CD4-positive, alpha-beta T cell treated with Interleukin-6 at 100 ng/mL for 8 hours (primary cell): ENCODE results near the gene ZNF26.
A peak's percentile ranks its signal among the peaks of the same experiment; 100 is the strongest.
"Not testable (repeated sequence)": the region's sequence is repeated elsewhere in the genome, so short reads cannot be mapped to it uniquely, and the experiment has no call there.

Experiments
- DNase-seq: peaks from one replicate; pipeline ENCODE4 v3.0.0-alpha.2; 2020; ENCODE audit warnings: mixed read lengths, low spot score

The ZNF26 gene, protein sequence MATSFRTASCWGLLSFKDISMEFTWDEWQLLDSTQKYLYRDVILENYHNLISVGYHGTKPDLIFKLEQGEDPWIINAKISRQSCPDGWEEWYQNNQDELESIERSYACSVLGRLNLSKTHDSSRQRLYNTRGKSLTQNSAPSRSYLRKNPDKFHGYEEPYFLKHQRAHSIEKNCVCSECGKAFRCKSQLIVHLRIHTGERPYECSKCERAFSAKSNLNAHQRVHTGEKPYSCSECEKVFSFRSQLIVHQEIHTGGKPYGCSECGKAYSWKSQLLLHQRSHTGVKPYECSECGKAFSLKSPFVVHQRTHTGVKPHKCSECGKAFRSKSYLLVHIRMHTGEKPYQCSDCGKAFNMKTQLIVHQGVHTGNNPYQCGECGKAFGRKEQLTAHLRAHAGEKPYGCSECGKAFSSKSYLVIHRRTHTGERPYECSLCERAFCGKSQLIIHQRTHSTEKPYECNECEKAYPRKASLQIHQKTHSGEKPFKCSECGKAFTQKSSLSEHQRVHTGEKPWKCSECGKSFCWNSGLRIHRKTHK

DNA sequence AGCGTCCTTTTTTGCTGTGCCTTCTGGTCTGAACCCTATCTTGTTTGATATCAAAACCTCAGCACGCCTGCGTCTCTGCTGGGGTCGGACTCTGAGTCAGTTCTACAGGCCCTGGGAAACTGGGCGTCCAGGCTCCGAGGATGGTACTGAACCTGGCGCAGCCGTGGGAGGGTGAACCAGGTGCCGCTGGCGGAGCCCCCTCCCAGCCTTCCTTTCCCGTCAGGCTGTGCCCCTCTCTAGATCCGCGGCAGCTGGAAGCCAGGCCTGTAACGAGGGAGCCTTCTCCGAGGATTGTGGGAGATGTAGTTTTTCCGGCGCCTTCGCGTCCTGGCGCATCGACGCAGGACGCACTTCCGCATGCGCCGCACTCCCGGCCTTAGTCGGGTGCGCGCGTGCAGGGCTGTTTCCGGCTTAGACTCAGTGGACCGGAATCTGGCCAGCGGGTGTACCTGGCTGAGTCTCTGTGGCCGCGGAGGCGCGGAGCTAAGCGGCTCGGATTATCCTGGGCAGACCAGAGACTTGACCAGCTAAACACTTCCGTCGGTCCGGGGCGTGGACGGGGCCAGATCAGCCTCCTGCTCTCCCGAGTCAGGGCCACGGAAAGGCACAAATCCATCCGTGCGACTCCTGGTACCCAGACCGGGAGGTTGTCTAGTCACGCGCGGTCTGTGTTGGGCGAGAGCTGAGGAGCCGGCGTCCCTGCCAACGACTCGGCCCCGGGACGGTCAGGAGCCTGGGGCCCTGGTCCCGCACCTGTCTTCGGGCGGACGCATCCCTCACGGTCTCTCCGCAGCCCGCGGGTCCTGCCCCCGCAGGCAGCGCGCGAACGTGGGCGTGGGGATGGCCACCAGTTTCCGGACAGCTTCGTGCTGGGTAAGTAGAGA lies at the start of gene ZNF26:
Gene ZNF26 (plus strand): TSS at position 367 of the 884 bp plus-strand sequence. CDS start 474 bp downstream, at position 841.
- peak; percentile 88 for DNase-seq

DNA sequence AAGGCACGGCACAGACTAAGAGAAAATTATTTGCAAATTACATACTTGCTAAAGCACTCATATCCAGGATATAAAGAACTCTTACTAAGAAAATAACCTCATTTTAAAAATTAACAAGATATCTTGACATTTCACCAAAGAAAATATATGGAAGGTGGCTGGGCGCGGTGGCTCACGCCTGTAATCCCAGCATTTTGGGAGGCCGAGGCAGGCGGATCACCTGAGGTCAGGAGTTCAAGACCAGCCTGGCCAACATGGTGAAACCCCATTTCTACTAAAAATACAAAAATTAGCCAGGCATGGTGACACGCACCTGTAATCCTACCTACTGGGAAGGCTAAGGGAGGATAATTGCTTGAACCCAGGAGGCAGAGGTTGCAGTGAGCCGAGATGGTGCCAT lies 49.2 kb upstream of the ZNF26 start:
- not testable (repeated sequence) for DNase-seq

DNA sequence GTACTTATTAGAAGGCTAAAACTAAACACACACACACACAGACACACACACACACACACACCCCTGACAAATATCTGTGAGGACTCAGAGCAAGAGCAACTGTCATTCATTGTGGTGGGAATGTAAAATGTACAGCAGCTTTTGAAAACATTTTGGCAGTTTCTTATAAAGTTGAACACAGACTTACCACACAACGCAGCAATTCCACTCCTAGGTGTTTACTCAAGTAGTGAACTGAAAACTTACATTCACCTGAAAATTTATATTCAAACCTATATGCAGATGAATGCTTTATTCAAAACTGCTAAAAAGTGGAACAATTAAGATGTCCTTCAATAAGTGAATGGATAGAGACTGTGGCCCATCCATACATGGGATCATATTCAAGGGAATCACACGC lies 48.7 kb upstream of the ZNF26 start:
- no peak for DNase-seq

DNA sequence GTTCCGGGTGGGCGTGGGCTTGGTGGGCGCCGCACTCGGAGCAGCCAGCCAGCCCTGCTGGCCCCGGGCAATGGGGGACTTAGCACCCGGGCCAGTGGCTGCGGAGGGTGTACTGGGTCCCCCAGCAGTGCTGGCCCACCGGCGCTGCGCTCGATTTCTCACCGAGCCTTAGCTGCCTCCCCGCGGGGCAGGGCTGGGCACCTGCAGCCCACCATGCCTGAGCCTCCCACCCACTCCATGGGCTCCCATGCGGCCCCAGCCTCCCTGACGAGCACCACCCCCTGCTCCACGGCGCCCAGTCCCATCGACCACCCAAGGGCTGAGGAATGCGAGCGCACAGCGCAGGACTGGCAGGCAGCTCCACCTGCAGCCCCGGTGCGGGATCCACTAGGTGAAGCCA lies 47.4 kb upstream of the ZNF26 start:
- not testable (repeated sequence) for DNase-seq

DNA sequence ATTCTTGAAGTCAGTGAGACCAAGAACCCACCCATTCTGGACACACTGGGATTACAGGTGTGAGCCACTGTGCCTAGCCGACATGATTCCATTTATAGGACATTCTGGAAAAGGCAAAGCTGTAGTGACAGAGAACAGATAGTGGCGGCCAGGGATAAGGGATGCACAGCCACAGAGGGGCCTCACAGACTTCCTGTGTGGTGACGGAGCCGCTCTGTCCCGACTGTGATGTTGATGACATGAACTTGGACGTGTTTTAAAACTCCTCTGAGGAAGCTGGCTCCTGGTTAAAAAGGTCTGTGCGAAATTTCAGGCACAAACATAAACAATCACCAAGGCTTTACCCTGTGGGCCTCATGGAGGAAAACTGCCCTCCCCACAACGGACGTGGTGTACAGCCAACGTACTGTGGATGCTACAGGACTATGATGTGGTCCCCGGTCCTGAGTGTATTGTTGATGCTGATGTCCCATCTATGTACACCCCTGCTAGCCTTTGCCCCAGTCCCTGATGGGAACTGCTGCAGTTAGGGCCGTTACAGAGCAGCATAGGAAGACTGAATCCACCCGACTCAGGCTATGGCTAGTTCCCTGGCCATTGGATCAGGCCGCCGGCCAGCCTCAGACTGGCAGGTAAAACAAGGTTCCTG lies 46.0 kb upstream of the ZNF26 start:
- DNase-seq: no peak

DNA sequence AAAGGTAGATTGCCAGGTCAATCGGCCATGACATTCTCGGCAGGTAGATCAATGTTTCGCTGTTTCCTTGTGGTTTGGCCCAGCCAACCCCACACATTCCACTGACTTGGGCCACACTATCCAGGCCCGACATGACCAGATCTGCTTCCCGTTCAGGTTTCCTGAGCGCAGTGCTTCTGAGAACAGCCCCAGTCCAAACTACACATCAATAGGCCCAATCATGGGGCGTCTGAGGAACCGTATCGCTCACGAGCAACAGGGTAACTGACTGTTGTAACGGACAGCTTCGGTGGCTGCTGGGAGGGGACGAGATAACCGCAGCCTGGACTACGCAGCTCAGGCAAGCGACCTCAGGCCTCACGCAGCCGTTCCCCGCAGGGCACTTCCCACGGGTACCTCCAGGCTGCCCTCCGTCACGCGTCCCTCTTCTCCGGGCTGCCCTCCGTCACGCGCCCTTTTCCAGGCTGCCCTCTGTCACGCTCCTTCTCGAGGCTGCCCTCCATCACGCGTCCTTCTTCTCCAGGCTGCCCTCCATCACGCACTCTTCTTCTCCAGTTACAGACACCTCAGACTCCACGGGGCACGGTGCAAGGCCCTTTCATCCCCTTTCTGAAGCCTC lies 44.7 kb upstream of the ZNF26 start:
- DNase-seq: no peak

DNA sequence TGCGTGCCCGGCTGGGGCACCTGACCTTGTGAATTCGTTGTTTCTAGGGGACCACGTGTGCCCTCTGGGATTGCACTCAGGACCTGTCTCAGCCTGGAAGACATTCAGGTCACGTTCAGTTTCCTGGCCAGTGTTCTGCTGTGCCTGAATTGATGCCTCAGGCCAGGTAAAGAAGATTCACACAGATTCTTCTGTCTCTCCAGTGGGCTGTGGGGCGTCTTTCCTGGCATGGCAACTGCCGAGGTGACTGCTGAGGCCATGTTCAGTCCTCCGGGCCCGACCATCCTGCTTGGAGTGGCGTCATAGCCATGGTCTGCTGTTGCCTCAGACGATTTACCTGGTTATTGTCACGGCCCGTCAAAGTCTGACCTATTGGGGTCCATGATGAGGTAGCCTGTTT lies 43.6 kb upstream of the ZNF26 start:
- no peak for DNase-seq

DNA sequence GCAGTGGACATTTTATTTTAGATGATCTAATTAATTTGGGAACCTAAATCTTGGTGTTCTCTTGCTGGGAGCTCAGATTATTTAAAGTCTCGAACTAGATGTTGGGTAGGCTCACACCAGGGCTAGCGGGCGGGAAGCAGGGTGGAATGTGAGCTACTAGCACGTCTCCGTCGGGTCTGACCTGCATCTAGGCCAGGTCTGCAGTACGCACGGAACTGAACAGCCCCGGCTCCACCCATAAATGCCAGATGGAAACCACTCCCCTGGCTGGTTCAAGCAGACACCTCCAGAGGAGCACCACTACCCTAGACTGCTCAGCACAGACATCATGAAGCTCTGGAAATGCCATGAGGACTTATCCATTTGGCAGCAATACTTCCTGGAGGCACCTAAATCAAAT lies 40.4 kb upstream of the ZNF26 start:
- no peak for DNase-seq

DNA sequence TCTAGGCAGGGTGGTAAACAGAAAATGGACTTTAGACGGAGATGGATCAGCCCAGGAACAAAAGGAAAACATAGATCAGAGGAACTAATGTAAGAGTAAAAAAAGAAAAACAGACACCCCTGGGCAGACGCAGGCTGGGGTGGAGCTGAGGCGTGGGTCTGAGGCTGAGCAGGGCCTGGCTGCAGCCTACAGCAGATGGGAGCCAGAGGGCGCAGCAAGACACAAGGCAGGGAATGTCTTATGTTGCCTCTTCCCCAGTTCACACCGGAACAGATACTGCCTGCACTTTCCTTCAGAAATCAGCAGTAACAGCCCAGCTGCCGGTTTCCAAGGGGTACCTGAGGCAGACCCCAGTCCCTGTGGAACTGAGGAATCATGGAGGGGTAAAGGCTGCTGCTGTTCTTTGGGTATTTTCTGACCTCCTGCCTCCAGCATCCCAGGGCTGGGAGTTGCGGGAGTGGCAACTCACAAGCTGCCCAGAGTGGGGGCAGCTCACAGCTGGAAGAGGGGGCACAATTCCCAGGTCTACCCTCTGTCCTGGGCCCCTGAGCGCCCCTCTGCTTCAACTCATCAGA lies 39.8 kb upstream of the ZNF26 start:
- DNase-seq: no peak

DNA sequence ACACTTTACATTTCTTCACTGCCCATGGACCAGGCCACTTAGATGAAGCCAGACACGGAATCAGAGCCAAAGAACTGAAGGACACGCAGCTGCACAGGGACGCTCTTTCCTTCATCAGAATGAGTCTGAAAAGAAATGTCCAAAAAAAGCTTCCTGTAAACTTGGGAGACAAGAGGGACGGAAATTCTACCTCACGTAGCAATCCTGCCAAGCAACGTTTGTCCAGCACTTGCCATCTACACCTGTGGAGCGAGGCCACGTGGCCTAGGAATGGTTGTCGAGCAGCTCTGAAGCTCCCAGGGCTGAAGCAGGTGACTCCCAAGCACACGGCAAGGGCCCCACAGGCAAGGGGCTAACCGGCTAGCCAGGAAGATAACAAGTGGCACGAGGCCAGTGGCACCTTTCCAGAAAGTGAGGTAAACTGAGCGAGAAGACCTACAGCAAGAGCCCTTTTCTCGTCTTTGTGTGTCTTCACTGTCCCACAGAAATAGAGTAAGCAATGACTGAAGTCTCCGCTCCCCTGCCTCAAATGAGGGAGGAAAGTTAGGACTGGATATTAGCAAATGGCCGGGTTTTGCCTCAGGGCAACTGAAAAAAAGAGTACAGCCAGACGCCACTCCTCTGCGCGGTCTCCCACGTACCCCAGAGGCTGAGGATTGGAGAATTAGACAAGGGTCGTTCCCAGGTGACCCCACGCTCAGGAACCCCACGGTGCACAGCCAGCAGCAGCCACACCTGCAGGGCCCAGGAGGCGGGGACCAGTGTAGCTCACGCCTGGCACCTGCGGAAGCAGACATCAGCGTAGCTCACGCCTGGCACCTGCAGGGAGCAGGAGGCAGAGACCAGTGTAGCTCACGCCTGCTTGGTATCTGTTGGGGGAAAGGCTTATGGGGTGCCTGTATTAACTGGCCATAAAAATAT lies 37.8 kb upstream of the ZNF26 start:
- no peak for DNase-seq

DNA sequence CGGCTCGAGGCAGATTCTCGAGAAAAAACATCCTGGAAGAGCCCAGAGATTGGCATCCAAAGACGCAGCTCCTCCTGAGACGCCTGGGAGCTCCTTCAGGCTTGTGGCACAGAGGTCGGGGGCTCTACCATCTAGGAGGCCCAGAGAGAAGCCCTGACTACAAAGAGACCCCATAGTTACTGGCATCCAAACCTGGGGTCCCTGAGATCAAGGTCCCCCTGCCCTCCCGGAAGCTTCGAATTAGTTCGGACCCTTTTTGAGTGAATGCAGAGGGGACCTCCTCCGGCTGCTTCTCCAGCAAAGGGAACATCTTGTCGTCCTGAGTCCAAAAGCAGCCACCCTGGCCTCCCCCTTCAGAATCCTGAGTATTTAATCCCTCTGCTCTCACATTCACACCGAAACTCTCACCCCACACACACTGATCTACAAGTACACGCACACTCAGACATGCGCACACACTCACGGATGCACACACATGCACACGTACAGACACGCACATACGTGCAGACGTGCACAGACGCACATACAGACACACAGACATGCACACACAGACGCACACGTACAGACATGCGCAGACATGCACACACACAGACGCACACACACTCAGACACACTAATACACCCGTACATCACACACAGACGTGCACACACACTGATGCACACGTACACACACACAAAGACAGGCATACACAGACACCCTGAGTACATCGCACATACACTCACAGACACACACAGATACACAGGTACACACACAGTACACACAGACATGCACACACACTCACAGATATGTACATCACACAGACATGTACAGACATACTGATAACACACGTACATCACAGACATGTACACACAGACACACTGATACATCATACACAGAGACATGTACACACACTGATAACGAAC lies 36.0 kb upstream of the ZNF26 start:
- no peak for DNase-seq

DNA sequence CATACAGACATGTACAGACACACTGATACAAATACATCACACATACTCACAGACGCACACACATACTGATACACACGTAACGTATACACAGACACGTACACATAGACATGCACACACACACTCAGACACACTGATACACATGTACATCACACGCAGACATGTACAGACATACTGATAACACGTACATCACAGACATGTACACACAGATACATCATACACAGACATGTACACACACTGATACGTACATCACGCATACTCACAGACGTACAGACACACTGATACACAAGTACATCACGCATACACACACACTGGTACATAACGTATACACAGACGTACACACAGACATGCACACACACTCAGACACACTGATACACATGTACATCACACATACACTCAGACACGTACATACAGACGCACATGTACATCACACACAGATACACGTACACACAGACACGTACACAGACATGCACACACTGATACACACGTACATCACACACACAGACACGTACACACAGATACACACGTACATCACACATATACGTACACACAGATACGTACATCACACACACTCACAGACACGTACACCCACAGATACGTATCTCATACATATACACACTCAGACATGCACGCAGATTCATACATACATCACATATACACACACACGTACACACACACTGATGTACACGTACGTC lies 35.2 kb upstream of the ZNF26 start:
- no peak for DNase-seq

DNA sequence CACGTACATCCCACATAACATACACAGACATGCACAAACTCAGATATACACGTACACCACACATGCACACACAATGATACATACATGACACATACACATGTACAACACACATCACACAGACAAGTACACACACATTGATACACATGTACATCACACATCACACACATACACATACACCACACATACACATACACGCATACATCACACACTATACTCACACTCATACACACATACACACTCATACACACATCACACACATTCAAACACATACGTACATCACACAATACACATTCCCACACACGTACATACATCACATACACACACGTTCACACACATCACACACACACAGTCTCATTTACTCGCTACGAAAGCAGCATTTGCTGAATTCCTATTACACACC lies 34.5 kb upstream of the ZNF26 start:
- no peak for DNase-seq

DNA sequence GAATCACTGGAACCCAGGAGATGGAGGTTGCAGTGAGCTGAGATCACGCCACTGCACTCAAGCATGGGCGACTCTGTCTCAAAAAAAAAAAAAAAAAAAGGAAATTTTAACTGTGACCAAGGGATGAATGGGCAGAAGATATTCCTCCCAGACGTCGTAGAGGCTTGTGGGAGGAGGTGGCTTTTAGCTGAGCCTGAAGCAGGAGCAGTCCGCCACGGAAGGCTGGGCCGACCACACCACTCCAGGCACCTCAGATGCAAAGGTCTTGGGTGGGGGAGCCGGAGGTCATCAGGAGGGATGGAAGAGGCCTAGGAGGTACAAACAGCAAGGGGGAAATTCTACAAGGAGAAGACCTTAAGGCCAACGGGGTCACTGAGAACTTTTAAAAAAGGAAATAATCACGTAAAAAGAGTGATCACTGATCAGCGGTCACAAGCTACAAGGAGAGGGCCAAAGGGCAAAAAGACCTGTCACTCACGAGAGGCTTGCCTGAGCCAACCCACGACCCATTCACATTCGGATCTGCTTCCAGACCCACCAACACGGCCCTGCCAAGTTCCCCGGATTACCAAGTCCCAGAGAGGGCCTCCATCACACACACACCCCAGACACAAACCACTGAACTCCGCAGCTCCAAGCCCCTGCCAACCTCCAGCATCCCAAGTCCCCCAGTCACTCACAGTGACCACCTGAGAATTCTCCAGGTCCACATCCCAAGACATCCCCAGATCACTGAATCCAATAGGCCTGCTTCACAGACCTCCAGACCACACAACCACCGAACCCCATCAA lies 33.6 kb upstream of the ZNF26 start:
- no peak for DNase-seq

DNA sequence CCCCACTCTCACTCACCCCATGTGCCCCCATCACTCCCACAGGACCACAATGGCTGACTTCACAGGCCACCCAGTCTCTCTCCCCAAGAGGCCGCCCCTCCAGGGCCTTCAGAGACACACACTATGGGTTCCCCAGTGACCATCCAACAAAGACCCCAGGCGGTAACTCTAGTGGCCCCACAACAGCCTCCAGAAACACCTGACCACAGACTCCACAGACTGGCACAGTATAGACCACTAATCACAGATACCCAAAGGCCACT lies 33.1 kb upstream of the ZNF26 start:
- no peak for DNase-seq

DNA sequence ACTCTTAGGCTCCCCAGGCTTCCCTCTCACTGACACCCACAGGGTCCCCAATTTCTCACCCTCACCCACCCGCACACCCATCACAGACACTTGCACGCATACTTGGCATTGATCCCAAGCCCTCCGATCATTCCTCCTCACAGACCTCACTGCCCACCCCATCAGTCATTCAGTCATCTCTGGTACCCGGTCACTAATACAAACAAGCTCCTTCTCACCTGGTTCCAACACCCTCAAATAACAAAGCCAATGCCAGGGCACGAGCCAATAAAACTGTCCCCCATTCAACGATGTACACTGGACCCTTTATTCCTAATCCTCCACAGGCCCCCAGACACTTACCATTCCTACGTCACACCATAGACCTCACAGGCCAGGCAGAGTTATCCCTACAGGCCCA lies 32.4 kb upstream of the ZNF26 start:
- DNase-seq: no peak

DNA sequence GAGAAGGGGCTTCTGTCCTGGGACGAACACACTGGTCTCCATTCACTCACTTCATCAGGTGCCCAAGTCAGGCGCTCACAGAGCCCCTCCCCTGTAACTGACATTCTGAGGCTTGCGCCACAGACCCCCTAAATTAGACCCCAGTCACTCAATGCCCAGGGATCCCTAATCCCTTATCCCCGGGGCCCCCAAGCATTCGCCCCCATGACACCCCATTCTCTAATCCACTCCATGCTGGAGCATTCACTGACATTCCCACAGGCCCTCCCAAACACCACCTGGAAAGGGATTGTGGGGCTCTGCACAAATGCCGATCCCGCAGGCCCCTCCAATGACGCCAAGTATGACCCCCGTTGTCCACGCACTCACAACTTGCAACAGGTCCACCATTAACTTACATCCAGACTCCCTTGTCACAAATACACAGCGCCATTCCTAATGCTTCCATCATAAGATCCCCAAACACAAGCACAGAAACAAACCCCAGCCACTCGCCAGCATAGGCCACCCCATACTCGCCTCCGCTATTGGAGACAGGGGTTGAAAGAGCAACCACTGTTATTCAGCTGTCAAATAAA lies 31.6 kb upstream of the ZNF26 start:
- DNase-seq: no peak
